ENCODE measurements around the gene RPS6KA1.
"Not testable (repeated sequence)": the region's sequence is repeated elsewhere in the genome, so short reads cannot be mapped to it uniquely, and the experiment has no call there.

The RPS6KA1 gene

DNA sequence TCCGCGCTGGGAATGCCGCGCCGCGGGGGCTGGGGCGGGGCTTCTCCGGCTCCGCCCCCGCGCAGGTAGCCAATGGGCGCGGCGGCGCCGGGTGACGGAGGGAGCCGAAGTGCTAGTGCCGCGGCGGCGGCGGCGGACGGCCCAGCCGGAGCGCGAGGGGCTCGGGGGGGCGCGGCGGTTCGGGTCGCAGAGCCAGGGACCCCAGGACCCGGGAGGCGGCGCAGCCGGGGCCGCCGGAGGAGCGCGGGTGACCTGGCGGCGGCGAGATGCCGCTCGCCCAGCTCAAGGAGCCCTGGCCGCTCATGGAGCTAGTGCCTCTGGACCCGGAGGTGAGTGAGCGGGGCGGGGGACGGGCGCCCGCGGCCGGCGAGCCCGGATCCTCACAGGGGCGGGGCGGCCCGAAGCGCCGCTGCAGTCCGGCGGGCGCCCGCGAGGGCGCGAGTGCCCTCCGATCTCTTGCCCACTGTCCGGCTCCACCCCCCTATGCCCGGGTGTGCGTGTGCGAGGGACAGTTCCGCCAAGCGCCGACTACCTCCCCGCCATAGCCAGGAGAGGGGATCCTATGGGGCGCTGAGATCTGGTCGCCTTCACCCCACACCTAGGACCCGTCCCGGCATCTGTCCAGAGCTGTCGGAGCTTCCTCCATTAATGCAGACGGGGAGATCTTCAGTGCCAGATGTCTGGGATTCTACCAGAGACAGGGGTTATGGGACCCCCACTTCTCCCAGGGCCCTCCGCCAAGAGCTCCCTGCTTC, at the start of gene RPS6KA1:
Gene RPS6KA1, plus strand, starts transcription at position 107 of the 755 bp plus-strand sequence. Its CDS starts 160 bp downstream, at position 267.
- no peak for DNase-seq (ENCODE audit: low read depth in 2 of 2)

DNA sequence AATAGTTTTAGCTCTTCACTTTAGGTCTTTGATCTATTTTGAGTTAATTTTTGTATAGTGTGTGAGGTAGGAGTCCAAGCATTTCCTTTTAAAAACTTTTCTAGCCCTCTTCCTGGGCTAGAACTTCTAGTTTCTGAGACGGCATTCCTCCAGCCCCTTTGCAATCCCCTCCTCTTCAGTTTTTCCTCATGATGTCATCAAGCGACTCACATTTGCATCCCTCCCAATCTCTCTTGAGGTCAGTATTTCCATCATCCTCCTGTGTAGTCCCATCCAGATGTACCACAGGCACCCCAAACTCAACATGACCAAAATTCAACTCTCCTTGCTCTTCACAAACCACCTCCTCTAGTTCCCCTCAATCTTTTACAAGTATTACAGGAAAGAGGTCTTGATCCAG, 46.6 kb upstream of the RPS6KA1 start:
- DNase-seq (ENCODE audit: low read depth in 2 of 2), result no peak

DNA sequence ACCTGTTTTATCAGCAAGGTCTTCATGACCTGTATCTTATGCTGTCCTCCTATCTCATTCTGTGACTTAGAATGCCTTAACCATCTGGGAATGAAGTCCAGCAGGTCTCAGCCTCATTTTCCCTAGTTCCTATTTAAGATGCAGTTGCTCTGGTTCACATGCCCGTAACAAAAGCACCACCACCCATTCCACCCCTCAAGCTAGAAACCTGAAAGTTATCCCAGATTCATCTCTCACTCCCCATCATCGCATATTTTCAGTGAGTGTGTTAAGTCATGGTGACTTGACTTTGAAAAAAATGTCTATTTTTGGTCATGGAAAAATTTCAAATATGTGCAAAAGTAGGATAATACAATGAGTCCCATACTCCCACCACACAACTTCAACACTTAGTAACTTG, 45.6 kb upstream of the RPS6KA1 start:
- DNase-seq (ENCODE audit: low read depth in 2 of 2), result peak in 1 of 2 experiments; percentile 23

DNA sequence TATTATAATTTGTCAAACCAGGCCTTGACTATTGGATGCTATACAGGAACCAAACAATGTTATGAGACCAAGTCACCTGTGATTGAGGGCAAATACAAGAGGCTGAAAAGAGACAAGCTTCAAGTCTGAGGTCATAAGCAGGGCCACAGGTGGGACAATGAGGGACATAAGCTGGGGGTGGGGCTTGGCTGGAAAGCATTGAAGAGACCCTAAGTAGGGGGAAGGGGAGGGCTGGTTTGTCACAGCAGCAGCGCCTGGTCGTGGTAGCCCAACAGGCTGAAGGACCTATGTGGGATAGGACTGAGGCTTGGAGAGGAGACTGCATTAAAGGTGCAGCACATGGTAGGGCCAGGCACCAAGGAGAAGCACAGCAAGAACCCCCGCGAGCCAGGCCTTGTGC, 39.4 kb upstream of the RPS6KA1 start:
- DNase-seq (ENCODE audit: low read depth in 2 of 2), result no peak

DNA sequence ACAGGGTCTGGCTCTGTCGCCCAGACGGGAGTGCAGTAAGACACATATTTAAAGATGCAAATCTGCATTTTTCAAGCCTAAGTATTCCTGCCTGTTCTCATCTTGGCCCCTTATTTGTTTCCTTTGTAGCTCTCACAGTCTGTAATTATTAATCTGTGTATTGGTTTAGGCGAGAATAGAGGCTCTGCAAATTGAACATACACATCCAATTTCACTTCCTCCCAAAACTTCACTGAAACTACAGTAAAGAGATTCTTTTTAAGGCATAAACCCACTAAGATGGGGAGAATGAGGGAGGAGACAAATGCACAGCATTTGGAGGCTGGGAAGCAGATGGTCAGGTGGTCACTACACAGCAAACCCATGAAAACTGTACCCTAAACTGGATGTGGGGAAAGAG, 36.3 kb upstream of the RPS6KA1 start:
- DNase-seq (ENCODE audit: low read depth in 2 of 2), result no peak

DNA sequence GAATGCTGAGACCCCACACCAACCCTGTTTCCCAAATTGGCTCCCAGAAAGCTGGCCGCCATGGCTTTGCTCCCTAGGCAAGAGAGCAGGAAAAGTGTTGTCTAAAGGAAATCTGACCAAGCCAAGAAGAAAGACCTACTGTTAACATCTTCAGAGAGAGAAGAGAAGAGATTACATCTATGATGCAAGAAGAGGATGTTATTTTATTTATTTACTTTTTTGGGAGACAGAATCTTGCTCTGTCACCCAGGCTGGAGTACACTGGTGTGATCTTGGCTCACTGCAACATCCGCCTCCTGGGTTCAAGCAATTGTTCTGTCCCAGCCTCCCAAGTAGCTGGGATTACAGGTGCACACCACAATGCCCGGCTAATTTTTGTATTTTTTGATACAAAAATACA, 35.6 kb upstream of the RPS6KA1 start:
- no peak for DNase-seq (ENCODE audit: low read depth in 2 of 2)

DNA sequence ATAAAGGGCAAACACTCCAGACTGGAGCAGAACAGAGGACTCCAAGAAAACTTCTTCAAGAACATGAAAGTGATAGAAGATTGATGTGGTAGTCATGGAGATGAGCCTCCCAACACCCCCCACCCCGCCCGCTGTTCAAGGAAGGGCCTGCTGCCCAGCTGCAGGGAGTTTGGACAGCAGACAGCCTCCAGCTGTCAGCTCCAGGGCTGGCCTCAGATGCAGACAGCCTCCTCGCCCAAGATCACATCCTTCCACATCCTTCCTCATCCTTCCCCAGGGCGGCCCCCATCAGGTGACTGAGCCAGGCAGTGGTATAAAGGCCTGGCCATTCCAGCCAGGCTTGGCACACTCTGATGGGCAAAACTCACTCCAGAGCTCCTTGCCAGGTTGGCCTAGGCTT, 32.7 kb upstream of the RPS6KA1 start:
- no peak for DNase-seq (ENCODE audit: low read depth in 2 of 2)

DNA sequence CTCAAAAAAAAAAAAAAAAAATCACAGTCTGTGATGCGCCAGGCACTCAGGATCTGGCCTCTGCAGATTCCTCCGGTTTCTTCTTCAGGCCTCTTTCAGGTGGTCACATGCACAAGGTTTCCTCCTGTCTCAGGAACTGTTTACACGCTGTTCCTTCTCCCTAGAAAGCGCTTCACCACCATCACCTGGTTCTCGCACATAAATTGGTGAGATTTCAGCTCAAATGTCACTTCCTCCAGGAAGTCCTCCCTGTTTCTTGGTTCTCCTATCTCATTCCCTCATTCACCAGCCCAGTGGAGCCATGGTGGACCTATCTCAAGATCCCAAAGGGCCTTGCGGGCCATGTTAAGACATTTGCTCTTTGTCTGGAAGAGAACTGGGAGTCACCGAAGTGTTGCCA, 30.7 kb upstream of the RPS6KA1 start:
- DNase-seq (ENCODE audit: low read depth in 2 of 2), result no peak

DNA sequence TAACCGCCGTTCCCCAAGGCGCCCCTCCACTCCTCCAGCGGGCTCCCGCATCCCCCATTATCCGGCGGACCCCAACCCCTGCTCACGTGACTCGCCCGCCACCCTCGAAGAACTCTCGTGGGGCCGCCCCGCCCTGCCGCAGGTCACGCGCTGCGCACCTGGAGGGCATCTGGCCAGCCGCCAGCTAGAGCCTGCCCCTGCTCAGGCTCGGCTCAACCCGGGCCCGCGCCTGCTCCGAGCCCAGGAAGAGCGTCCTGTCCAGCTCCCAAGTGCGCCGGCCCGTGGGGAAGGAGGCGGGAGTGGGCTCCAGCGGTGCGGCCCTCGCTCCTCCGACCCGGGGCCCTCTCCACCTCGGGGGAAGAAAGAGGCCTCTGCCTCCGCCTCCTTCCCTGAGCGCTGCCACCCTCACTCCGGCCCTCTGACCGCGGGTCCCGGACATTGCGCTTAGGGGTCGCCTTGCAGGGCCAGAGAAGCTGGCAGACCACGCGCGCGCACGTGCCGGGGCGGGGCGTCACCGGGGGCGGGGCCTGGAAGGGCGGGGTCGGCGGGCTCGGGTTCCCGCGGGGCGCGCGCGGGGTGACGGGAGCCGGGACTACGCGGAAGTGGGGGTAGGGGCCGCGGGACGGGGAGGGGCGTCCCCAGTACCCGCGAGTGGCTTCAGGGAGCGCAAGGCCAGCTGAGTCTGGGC, 28.9 kb upstream of the RPS6KA1 start:
- DNase-seq (ENCODE audit: low read depth in 2 of 2), result peak; percentile 33 to 50

DNA sequence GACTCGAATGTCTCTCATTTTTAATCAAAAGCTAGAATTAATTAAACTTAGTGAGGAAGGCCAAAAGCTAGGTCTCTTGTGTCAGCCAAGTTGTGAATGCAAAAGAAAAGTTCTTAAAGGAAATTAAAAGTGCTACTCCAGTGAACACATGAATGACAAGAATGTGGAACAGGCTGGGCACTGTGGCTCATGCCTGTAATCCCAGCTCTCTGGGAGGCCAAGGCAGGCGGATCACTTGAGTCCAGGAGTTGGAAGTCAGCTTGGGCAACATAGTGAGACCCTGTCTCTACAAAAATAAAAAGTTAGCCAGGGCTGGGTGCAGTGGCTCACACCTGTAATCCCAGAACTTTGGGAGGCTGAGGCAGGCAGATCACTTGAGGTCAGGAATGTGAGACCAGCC, 18.9 kb upstream of the RPS6KA1 start:
- not testable (repeated sequence) for DNase-seq (ENCODE audit: low read depth in 2 of 2)

DNA sequence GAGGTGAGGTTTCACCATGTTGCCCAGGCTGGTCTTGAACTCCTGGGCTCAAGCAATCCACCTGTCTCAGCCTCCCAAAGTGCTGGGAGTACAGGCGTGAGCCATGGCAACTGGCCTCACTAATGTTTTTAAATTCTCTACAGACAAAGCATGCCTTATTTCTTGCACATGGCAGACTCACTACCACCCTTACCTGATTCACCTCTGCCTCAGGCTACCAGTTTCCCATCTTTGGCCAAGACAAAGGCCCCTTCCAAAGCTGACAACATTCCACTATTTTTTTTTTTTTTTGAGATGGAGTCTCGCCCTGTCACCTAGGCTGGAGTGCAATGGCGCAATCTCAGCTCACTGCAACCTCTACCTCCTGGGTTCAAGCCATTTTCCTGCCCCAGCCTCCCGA, 13.7 kb upstream of the RPS6KA1 start:
- not testable (repeated sequence) for DNase-seq (ENCODE audit: low read depth in 2 of 2)

DNA sequence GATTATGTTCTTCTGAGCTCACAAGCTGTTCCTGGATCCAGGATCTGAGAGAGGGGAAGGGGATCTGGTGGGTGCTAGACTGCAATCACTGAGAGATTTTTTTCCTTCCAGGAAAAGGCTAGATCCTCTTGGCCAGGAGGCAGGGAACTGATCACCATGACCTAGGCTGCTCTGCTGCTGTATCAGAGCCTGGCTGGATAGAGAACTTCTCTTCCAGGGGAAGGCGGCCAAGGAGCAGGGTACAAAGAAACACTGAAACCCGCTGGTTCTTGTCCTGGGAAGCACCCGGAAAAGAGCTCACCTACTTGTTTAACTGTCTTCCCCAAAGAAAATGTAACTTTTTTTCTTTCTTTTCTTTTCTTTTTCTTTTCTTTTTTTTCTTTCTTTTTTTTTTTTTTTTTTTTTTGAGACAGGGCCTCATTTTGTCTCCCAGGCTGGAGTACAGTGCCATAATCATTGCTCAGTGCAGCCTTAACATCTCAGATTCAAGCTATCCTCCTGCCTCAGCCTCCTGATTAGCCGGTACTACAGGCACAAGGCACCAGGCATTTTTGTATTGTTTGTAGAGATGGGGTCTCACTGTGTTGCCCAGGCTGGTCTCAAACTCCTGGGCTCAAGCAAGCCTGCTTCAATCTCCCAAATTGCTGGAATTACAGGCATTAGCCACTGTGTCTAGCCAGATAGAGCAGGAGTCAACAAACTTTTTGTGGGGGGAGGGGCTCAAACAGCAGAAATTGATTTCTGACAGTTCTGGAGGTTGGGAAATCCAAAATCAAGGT, 12.4 kb upstream of the RPS6KA1 start:
- DNase-seq (ENCODE audit: low read depth in 2 of 2), result no peak

DNA sequence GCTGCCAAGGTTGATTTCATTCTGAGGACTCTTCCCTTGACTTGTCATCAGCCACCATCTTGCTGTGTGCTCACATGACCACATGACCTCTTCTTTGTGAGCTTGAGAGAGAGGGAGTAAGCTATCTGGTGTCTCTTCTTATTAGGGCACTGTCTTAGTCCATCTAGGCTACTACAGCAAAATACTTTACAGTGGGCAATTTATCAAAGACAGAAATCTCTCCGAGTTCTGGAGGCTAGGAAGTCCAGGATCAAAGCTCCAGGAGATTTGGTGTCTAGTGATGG, 11.9 kb upstream of the RPS6KA1 start:
- no peak for DNase-seq (ENCODE audit: low read depth in 2 of 2)

DNA sequence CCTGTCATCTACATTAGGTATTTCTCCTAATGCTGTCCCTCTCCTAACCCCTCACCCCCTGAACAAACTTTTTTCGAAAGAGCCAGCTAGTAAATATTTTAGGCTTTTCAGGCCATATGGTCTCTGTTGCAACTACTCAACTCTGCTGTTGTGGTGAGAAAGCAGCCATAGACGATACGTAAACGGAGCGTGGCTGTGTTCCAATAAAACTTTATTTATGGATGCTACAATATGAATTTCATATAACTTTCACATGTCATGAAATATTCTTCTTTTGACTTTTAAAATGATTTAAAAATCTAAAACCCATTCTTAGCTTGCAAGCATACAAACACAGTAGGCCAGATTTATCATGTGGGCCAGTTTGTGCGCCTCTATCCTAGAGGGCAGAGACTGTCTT, 11.2 kb upstream of the RPS6KA1 start:
- DNase-seq (ENCODE audit: low read depth in 2 of 2), result no peak

DNA sequence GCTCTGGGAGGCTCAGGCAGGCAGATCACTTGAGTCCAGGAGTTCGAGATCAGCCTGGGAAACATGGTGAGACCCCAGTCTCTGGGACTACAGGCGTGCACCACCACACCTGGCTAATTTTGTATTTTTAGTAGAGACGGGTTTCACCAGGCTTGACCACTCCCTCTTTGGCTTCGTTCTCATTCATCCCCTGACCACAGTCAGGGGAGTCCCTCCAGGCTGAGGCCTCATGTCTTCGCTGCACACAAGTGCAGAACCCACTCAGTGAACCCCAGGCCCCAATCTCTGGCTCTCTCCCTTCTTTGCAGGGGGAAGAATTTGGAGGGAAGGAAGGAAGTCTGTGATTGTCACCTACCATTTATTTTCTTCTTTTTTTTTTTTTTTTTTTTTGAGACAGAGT, 9.2 kb upstream of the RPS6KA1 start:
- no peak for DNase-seq (ENCODE audit: low read depth in 2 of 2)

DNA sequence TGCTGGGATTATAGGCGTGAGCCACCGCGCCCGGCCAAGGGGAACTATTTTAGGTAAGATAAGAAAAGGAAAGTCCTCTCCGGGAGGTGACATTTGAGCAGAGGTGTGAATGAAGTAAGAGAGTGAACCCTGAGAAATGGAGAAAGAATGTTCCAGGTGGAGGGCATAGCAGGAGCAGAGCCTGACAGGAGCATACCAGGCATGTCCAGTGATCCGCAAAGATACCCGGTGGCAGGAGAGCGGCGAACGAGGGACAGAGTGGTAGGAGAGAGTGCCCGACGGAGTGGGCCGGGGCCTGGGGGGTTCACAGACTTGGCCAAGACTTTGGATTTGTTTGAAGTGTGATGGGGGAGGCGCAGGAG, 7.9 kb upstream of the RPS6KA1 start:
- DNase-seq (ENCODE audit: low read depth in 2 of 2), result no peak

DNA sequence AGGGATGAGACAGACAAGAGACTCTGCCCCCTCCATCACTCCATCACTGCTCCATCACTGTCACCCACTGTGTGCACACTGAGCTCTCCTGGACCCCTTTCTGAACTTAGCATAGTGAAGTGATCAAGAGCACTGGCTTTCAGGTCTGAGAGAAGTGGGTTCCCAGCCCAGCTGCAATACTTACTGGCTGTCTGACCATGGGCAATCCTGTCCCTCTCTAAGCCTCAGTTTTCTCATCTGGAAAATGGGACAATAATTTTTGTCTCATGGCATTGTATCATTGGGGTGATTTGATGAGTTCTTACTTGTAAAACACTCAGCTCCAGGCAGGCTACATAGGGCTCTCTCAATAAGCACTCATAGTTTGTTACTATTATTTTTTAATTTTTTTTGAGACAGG, 7.5 kb upstream of the RPS6KA1 start:
- no peak for DNase-seq (ENCODE audit: low read depth in 2 of 2)

DNA sequence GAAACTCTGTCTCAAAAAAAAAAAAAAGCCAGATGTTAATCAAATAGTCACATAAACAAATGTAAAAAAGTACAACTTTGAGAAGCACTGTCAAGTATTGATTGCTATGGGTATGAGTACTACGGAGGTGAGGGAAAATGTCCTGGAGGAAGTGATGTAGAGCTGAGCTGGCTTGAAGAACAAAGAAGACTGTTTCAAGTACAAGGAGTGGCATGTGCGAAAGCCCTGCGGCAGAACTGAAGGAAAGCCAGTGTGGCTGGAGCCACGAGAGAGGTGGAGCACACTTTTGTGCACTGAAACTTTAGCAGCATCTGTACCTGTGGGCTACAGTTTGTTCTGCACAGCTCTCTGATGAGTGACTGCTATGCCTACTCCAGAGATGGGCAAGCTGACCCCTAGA, 5.4 kb upstream of the RPS6KA1 start:
- DNase-seq (ENCODE audit: low read depth in 2 of 2), result no peak

DNA sequence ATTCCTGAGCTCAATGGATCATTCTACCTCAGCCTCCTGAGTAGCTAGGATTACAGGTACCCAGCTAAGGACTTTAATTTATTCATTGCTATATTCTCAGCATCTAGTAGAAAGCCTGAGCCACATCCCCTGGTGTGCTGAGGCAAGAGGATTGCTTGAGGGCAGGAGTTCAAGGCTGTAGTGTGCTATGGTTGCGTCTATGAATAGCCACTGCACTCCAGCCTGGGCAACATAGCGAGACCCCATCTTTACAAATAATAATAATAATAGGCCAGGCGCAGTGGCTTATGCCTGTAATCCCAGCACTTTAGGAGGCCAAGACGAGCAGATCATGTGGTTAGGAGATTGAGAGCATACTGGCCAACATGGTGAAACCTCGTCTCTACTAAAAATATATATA, 3.3 kb upstream of the RPS6KA1 start:
- no peak for DNase-seq (ENCODE audit: low read depth in 2 of 2)

DNA sequence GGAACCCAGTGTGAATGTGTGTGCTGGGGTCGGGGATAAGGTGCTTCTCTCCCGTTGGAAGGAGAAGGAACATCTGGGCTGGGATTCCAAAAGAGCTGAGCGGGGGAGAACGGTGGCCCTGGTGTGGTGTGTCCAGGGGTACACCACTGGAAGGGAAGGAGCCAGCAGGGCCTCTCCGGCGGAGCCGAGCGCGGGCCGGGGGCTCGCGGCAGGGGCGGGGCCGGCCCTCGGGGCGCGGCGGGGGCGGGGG, 231 bp upstream of the RPS6KA1 start:
- DNase-seq (ENCODE audit: low read depth in 2 of 2), result no peak

DNA sequence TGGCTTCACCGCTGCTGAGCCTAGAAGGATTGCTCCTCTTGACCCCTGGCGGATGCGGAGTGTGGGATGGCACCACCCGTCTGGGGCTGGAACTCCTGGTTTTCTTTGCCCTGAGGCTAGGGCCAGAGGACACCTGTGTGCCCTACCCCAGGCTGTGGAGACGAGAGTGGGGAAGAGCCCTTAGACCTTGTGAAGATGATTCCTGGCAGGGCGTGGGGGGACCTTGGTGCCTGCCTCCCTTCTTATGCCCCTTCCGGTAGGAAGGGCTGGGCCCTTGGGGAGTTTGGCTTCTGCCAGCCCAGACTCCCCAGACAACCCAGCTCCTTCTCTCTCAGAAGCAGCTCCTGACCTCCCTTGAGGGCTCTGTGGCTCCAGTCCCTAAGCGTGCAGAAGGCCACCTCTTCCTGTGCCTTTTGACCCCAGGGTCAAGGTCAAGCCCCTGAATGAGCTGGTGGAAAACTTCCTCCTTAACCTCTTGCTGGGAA, 891 bp downstream of the RPS6KA1 start:
- DNase-seq (ENCODE audit: low read depth in 2 of 2), result no peak

DNA sequence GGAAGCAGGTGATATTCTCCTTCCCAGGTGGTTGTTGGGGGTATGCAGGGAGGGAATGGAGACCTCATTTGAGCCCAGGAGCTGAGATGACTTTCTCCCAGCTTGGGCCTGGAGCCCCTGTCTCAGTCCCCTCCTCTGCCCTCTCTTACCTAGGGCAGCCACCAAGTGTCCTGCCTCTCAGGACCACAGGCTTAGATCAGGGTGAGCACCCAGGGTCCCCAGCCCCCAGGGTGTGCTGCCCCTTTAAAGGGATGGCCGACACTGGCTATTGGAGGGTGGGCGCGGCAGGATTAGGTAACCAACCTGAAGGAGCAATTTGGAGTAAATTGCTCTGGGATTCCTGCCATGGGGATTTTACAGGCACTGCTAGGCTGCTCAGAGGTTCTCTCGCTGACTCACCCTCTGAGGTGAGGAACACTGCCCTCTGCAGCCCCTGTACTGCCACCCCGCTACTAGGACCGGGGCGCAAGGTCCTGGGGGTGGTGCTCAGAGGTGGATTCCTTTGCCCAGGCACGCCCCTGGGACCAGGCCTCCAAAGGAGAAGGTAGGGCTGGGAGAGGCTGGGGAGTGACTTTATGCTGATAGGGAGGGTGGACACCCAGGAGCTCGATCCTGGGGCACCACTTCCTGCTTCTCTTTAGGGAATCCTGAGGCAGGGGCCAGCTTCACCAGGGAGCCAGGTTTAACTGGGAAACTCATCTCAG, 1.5 kb downstream of the RPS6KA1 start:
- no peak for DNase-seq (ENCODE audit: low read depth in 2 of 2)

Measured in fibroblast of skin of left biceps (primary cell).